NT2/D1 (cell line): ENCODE measurements around the gene SMO.

ENCODE experiments used
- DNase-seq: peaks from one replicate; pipeline ENCODE4 v3.0.0-alpha.2; 2011; ENCODE audit warnings: low read depth, low spot score
- H3K27me3 ChIP-seq: 2 replicates; pipeline ENCODE4 v1.6.0; 2011; ENCODE audit warnings: mild to moderate bottlenecking; ENCODE audit not compliant: insufficient read length, insufficient read depth
- H3K36me3 ChIP-seq: 2 replicates; pipeline ENCODE4 v1.6.1; 2011; ENCODE audit warnings: mild to moderate bottlenecking, low read length, mixed read lengths; ENCODE audit not compliant: insufficient read depth, insufficient read length
- H3K4me1 ChIP-seq: 2 replicates; pipeline ENCODE4 v1.5.1; 2011; ENCODE audit not compliant: insufficient read depth, insufficient read length
- H3K4me3 ChIP-seq: 2 replicates; pipeline ENCODE4 v1.5.1; 2011; ENCODE audit warnings: low read depth; ENCODE audit not compliant: insufficient read length
- H3K9ac ChIP-seq: 2 replicates; pipeline ENCODE4 v1.6.0; 2011; ENCODE audit warnings: low read depth; ENCODE audit not compliant: insufficient read length
- H3K9me3 ChIP-seq: 2 replicates; pipeline ENCODE4 v1.5.1; 2011; ENCODE audit warnings: mild to moderate bottlenecking, low read length; ENCODE audit not compliant: insufficient read depth
- SUZ12 ChIP-seq: IDR thresholded peaks from 2 replicates; pipeline ENCODE4 v1.6.1; 2011; ENCODE audit not compliant: insufficient read length, insufficient read depth; ENCODE audit errors: extremely low read depth
- YY1 ChIP-seq: IDR thresholded peaks from 2 replicates; pipeline ENCODE4 v1.6.1; 2011; ENCODE audit not compliant: insufficient read length, insufficient read depth
- ZNF274 ChIP-seq: IDR thresholded peaks from 2 replicates; pipeline ENCODE4 v1.6.1; 2011; ENCODE audit warnings: mild to moderate bottlenecking, low read depth, low read length

The SMO gene

GRCh38 chr7:129149511-129149910 is 38.9 kb upstream of the SMO start:
- Histone ChIP-seq H3K4me1 (peaks cover 6% of the 10 kb centered on the region), H3K9ac (no peak overlapping the region), H3K36me3 (no peaks in the 10 kb centered on the region), H3K27me3 (peaks cover 13% of the 10 kb centered on the region), H3K4me3 (no peak overlapping the region), H3K9me3 (no peaks in the 10 kb centered on the region)
- DNase-seq: no peak
- no peak for TF ChIP-seq YY1
- TF ChIP-seq ZNF274: no peak
- no peak for TF ChIP-seq SUZ12

- no peak overlapping the region for H3K4me3 ChIP-seq
- H3K27me3 ChIP-seq: peaks cover 7% of the 10 kb centered on the region
- TF ChIP-seq SUZ12: no peak
- TF ChIP-seq ZNF274: no peak
- no peak for TF ChIP-seq YY1
- H3K9me3 ChIP-seq: no peaks in the 10 kb centered on the region
- no peaks in the 10 kb centered on the region for H3K36me3 ChIP-seq
- H3K4me1 ChIP-seq: peaks cover 6% of the 10 kb centered on the region
- no peak overlapping the region for H3K9ac ChIP-seq
- no peak for DNase-seq
Measured at GRCh38 chr7:129150199-129150996, 38.0 kb upstream of the SMO start.

DNA sequence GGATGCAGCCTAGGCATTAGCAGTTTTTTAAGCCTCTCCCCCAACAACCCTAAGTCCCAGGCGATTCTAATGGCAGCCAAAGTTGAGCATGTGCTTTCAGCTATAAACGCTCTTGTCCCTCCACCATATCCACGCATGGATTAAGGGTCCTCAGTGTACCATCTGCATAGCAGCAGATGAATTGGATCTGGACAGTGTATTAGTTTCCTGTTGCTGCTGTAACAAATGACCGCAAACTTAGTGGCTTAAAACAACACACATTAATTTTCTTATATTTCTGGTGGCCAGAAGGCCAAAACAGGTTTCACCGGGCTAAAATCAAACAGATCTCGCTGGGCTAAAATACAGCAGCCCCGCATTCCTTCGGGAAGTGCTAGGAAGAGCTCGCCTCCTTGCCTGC is 30.8 kb upstream of the SMO start:
- Histone ChIP-seq H3K4me3 (no peak overlapping the region), H3K9me3 (no peaks in the 10 kb centered on the region), H3K36me3 (no peaks in the 10 kb centered on the region), H3K4me1 (no peaks in the 10 kb centered on the region), H3K9ac (no peak overlapping the region), H3K27me3 (no peaks in the 10 kb centered on the region)
- TF ChIP-seq ZNF274: no peak
- TF ChIP-seq SUZ12: no peak
- TF ChIP-seq YY1: no peak
- no peak for DNase-seq

GRCh38 chr7:129159539-129159938 is 28.9 kb upstream of the SMO start:
- Histone ChIP-seq H3K4me3 (no peak overlapping the region), H3K36me3 (no peaks in the 10 kb centered on the region), H3K27me3 (no peaks in the 10 kb centered on the region), H3K9me3 (no peaks in the 10 kb centered on the region), H3K4me1 (no peaks in the 10 kb centered on the region), H3K9ac (no peak overlapping the region)
- no peak for DNase-seq
- TF ChIP-seq YY1: no peak
- no peak for TF ChIP-seq ZNF274
- TF ChIP-seq SUZ12: no peak

- H3K27me3 ChIP-seq: no peaks in the 10 kb centered on the region
- no peak overlapping the region for H3K4me3 ChIP-seq
- no peaks in the 10 kb centered on the region for H3K9me3 ChIP-seq
- no peak overlapping the region for H3K9ac ChIP-seq
- TF ChIP-seq ZNF274 (no peak), SUZ12 (no peak), YY1 (no peak)
- no peaks in the 10 kb centered on the region for H3K36me3 ChIP-seq
- no peak for DNase-seq
- H3K4me1 ChIP-seq: no peaks in the 10 kb centered on the region
Measured at GRCh38 chr7:129160161-129160905, 28.1 kb upstream of the SMO start.

GRCh38 chr7:129161524-129162225 is 26.8 kb upstream of the SMO start:
- DNase-seq: no peak
- Histone ChIP-seq H3K27me3 (no peaks in the 10 kb centered on the region), H3K9ac (no peak overlapping the region), H3K4me3 (no peak overlapping the region), H3K4me1 (no peaks in the 10 kb centered on the region), H3K9me3 (no peaks in the 10 kb centered on the region), H3K36me3 (no peaks in the 10 kb centered on the region)
- TF ChIP-seq YY1 (no peak), SUZ12 (no peak), ZNF274 (no peak)

DNA sequence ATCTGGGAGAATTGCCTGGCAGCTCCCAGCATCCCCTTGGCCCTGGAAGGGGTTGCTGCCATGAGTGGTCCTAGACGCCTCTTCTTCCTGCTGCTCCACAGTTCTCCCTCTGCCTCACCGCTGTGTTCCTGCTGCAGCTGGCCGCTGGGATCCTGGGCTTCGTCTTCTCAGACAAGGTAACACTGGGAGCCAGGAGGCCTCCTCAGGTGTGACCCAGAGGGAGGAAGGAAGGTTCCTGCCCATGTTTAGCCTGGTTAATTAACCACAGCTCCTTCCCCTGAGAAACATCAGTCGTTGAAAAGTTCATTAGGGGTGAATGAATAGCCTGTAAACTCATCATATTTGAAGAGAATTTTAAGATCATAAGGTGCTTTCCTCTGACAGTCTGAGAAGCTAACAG is 25.7 kb upstream of the SMO start:
- no peaks in the 10 kb centered on the region for H3K27me3 ChIP-seq
- H3K4me3 ChIP-seq: no peak overlapping the region
- H3K36me3 ChIP-seq: no peaks in the 10 kb centered on the region
- no peak overlapping the region for H3K9ac ChIP-seq
- H3K4me1 ChIP-seq: no peaks in the 10 kb centered on the region
- H3K9me3 ChIP-seq: no peaks in the 10 kb centered on the region
- DNase-seq: no peak
- TF ChIP-seq SUZ12 (no peak), YY1 (no peak)
